K562 (cell line): ENCODE data around the gene HIVEP2. TPM values are rescaled to one million over a fixed set of nuclear protein-coding genes. Genes with fewer than 3 reads are reported as not detected.

ENCODE experiments used
- CHD7 ChIP-seq: fragments of 200-600 bp; sonication (generic); IDR thresholded peaks from one replicate; pipeline ENCODE4 v1.6.1; 2012; ENCODE audit warnings: mild to moderate bottlenecking, low read depth, low read length, inconsistent platforms
- CTCF ChIP-seq, 3 experiments: IDR thresholded peaks in 2 of 3; conservative IDR thresholded peaks in 1 of 3; 2 replicates each; pipeline ENCODE4 v1.5.1; 2011 to 2012; ENCODE audit warnings: low read length in 3 of 3, mild to moderate bottlenecking in 3 of 3, control low read depth in 2 of 3, improper control_type of control experiment in 1 of 3, inconsistent platforms in 1 of 3, low read depth in 1 of 3, mixed read lengths in 1 of 3, moderate library complexity in 1 of 3; ENCODE audit not compliant: insufficient read depth in 2 of 3
- ELF1 ChIP-seq: fragments of 200-800 bp; sonication (Bioruptor generic); IDR thresholded peaks from 2 replicates; pipeline ENCODE4 v1.6.1; 2016; ENCODE audit warnings: missing genetic modification characterization, missing compliant biosample characterization
- polyA plus RNA-seq, 8 experiments: library from polyadenylated mRNA; depleted of rRNA in 4 of 8; stranded (reverse) in 5 of 8; unstranded in 3 of 8; fragments of >200 nt; fragmentation: Nextera tagmentation in 2 of 8; fragmentation: Illumina TruSeq in 1 of 8; extraction: Ambion mirVana in 2 of 8; extraction: Trizol in 1 of 8; gene quantifications; 2 replicates each; pipeline versions ENCODE4 v1.2.1 to v1.2.3, GENCODE V29; 2011 to 2014; ENCODE audit warnings: inconsistent platforms in 1 of 8, missing spikeins in 1 of 8
- total RNA-seq, 7 experiments: library from RNA; depleted of rRNA in 6 of 7; stranded (reverse); fragments of >200 nt in 6 of 7; fragmentation: Illumina TruSeq in 2 of 7; extraction: Trizol in 2 of 7; gene quantifications; 2 replicates each; pipeline versions ENCODE4 v1.2.1 to v1.2.3, GENCODE V29; 2011 to 2021; ENCODE audit warnings: low replicate concordance in 1 of 7
- TF ChIP-seq, protein P1 (sequence below), 2 experiments: fragments of 450-650 bp in 1 of 2; IDR thresholded peaks; 2 replicates each; pipeline ENCODE4 v1.6.1; 2011 to 2017; ENCODE audit warnings: low read depth in 2 of 2, antibody characterized with exemption in 1 of 2, borderline replicate concordance in 1 of 2, low read length in 1 of 2, mild to moderate bottlenecking in 1 of 2, mixed read lengths in 1 of 2; ENCODE audit not compliant: control insufficient read depth in 1 of 2

The HIVEP2 gene
- total and polyA plus RNA-seq, 9 of the 15 experiments (the other 6 are each of a cell fraction or from before 2014, with no cell fraction given) = under 0.01 to 1.2 (median 0.31) TPM

GRCh38 chr6:142975365-142975764, 30.4 kb upstream of the HIVEP2 start (continued):
- no peak for TF ChIP-seq CHD7
- 0 out of 2 replicates have a peak, but pooled peaks have one; percentile 31 for TF ChIP-seq ELF1 (tag)
- TF ChIP-seq, protein P1, sequence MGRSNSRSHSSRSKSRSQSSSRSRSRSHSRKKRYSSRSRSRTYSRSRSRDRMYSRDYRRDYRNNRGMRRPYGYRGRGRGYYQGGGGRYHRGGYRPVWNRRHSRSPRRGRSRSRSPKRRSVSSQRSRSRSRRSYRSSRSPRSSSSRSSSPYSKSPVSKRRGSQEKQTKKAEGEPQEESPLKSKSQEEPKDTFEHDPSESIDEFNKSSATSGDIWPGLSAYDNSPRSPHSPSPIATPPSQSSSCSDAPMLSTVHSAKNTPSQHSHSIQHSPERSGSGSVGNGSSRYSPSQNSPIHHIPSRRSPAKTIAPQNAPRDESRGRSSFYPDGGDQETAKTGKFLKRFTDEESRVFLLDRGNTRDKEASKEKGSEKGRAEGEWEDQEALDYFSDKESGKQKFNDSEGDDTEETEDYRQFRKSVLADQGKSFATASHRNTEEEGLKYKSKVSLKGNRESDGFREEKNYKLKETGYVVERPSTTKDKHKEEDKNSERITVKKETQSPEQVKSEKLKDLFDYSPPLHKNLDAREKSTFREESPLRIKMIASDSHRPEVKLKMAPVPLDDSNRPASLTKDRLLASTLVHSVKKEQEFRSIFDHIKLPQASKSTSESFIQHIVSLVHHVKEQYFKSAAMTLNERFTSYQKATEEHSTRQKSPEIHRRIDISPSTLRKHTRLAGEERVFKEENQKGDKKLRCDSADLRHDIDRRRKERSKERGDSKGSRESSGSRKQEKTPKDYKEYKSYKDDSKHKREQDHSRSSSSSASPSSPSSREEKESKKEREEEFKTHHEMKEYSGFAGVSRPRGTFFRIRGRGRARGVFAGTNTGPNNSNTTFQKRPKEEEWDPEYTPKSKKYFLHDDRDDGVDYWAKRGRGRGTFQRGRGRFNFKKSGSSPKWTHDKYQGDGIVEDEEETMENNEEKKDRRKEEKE (IDR thresholded peaks at IDR 0.05; ENCODE audit: borderline replicate concordance in 1 of 2, control insufficient read depth in 1 of 2, low read depth in 2 of 2, low read length in 1 of 2) = no peak
- TF ChIP-seq CTCF (IDR thresholded peaks at IDR 0.05 in 2 of 3, conservative IDR thresholded peaks at IDR 0.05 in 1 of 3; ENCODE audit: insufficient read depth in 2 of 3, low read depth in 1 of 3, low read length in 3 of 3) = peak in 1 of 3 experiments; percentile 8; a peak in 1 of 6 replicates
